Measurements from ENCODE around the gene ELOF1.
"Not testable (repeated sequence)": the region's sequence is repeated elsewhere in the genome, so short reads cannot be mapped to it uniquely, and the experiment has no call there.

ELOF1 gene

DNA sequence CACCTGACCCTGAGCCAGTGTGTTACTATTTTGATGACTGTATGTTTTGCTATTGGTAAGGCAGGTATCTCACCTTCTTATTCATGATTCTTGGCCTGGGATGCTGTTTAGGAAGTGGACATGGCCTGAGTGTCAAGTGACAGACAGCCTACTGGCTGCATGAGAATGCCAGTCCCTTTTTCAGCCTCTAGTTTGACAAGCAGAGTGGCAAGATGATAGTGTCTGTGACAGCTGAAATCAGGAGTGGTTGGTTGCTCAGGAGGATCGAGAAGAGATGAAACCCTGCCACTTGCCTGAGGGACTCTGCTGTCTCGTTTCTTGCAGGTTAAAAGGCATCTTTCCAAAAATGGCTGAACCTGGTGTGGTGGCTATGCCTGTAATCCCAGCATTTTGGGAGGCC is 7.1 kb upstream of the ELOF1 start:
- DNase-seq, result no peak

DNA sequence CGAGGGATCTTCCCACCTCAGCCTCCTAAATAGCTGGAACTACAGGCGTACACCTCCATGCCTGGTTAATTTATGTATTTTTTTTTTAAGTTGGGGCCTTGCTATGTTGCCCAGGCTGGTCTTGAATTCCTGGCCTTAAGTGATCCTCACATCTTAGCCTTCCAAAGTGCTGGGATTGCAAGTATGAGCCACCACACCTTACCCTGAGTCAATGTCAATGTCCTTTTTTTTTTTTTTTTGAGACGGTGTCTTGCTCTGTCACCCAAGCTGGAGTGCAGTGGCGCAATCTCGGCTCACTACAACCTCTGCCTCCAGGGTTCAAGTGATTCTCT is 6.6 kb upstream of the ELOF1 start:
- DNase-seq, result not testable (repeated sequence)

DNA sequence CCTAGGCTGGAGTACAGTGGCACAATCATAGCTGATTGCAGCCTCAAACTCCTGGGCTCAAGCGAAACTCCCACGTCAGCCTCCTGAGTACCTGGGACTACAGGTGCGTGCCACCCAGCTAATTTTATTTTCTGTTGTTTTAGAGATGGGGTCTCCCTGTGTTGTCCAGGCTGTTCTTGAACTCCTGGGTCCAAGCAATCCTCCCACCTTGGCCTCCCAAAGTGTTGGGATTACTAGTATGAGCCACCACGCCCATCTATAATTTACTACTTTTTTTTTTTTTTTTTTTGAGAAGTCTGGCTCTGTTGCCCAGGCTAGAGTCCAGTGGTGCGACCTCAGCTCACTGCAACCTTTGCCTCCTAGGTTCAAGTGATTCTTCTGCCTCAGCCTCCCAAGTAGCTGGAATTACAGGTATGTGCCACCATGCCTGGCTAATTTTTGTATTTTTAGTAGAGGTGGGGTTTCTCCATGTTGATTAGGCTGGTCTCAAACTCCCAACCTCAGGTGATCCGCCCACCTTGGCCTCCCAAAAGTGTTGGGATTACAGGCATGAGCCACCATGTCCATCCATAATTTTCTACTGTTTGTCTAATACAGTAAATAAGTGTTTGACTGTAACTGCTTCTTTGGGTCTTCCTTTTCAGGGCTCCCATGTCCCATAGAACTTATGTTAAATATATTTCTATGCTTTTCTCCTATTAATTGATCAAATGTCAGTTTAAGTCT is 5.2 kb upstream of the ELOF1 start:
- DNase-seq, result not testable (repeated sequence)

DNA sequence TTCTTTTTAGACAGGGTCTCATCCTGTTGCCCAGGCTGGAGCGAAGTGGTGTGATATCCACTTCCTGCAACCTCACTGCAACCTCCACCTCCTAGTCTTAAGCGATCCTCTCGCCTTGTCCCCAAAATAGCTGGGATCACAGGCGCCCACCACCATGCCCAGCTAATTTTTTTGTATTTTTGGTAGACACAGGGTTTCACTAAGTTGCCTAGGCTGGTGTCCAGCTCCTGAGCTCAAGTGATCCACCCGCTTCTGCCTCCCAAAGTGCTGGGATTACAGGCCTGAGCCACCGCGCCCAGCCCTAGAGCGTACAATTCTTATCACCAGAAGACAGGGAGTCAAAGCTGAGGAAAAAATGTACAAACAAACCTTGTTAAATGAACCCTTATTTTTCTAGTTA is 4.5 kb upstream of the ELOF1 start:
- no peak for DNase-seq

DNA sequence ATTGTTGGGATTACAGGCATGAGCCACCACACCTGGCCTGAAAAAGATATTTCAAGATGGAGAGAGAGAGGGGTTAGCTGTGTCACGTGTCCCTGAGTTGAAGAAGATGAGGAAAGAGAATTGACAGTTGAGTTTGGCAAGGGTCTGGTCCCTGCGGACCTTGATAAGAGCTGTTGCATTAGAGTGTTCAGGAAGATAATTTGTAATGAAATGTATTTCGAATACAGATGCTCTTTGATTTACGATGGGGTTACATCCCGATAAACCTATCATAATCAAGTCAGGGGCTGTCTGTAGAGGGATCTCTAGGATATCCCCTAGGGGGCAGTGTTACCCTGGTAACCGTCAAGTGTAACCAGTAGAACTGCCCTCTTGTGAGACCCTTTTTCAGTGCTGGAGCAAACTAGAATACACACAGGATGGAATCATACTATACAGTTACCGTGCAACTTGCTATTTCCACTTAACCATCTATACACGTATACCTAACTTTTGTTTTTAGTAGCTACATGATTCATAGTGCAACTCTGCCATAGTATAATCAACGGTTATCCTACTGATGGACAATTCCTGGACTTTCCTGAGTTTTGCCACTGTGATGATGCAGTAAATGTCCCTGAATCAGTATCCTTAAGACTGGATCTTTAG is 1.5 kb upstream of the ELOF1 start:
- peak; percentile 44 to 63 for DNase-seq

DNA sequence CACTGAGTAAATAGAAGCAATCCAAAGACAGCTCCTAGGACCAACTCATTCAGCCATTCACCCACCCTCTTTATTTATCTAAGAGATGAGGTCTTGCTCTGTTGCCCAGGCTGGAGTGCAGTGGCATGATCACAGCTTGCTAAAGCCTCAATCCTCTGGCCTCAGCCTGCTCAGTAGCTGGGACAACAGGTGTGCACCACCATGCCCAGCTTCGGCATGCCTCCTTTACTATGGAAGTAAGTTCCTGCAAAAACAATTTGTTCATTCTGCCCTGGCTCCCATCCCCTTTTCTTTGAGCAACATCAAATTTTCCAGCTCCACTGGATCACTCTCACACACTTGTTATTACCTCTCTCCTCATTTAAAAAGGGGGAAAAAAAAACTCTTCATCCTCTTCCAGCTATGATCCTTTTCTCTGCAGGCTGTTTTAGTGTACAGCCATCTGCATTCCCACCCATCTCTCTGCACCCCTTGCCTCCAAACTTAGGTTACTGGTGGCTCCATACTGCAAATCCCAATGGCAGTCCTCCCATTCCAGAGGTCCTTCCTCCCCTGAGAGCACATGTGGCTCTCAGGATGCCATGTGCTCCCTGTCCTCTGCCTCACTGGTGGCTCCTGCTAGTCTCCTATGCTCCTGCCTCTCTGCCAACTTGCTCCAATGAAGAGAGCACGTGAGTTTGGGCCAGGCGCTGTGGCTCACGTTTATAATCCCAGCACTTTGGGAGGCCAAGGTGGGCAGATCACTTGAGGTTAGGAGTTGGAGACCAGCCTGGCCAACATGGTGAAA is 2.2 kb downstream of the ELOF1 start:
- no peak for DNase-seq

DNA sequence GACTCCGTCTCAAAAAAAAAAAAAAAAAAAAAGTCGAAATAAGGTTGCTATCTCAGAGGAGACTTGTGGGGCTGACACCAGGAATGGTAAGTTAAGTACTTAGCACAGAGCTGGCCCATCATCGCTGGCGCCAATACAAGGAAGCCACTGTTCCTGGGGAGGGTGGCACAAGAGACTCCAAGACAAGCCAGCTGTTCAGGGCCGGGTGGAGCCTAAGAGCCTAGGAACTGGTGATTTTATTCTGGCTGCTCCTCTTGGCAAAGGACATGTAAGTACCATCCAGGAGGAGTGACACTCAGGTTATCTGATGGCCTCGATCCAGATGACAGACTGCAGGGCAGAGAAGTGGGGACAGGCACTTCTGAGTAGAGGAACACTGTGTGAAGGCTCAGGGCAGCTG is 3.8 kb downstream of the ELOF1 start:
- no peak for DNase-seq

DNA sequence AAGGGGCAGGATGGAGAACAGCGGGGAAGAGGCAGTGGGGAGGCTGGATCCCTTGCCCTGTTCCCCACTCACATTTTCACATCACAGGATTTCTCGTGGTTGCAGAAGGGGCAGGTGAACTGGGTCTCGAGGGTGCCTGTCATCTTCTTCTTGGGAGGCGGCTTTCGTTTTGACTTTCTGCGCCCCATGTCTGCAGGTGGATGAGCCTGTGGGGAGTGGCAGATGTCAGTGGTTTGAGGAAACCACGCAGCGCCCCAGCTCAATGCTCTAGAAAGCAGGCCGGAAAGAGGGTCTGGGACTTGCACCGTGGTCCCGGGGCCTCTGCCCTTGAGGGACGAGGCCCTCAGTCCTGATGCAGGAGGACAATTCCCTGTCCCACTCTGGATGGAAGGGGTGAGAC is 4.9 kb downstream of the ELOF1 start:
- no peak for DNase-seq

DNA sequence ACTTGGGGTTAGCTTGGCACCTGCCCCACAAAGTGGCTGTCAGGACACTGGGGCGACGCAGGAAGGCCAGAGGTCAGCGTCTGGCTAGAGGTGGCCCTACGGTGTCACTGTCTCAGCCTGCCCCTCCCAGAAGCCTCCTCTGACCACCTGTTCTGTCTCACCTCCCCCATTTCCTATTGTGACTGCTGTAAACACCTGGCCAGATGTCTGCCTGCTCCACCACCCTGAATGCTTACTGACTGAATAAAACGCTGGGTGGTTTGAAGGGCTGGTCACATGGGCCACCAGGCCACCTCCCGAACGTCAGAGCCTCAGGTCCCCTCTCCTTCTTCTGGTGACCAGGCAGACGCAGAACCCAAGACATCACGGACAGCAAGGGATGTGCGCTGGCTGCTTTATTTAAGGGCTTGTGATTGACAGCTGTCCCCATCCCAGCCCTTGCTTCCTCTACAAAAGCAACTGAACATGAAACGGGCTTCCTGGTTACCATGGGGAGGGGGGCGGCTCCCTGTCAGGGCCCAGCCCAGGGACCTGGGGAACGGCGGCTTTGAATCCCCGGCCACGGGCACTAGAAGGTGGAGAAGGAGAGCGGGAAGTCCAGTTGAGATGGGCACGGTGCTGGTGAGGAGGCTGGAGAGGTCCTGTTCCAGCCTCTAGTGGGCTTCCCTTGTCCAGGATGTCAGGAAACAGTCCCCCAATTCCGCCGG is 6.2 kb downstream of the ELOF1 start:
- no peak for DNase-seq

DNA sequence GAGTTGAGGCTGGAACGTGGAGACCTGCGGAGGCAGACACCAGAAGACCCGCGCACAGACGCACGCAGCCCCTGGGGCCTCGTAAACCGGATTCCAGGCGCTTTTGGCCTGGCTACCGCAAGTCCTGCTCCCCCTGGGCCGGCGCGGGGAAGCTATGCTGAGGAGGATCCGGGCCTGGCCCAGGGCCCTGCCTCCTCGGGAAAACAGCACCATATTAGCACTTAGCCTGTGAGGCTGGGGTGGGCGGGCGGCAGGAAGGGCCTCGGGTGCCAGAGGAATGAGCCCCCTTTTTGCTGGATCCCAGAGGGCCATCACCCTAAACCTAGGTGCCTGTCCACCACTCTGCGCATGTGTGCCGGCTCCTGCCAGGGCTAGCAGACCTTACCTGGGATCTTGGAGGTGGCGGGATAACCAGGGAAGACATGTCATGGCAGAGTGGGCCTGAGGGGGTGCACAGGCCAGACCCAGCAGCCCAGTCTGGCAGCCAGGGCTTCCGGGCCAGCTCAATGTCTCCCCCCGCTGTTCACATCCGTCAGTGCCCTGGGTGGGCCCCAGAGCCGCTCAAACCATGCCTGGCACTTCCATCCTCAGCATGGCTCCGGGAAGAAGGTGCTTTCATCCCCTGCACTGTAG is 7.3 kb downstream of the ELOF1 start:
- peak in 1 of 2 experiments; percentile 25 for DNase-seq

DNA sequence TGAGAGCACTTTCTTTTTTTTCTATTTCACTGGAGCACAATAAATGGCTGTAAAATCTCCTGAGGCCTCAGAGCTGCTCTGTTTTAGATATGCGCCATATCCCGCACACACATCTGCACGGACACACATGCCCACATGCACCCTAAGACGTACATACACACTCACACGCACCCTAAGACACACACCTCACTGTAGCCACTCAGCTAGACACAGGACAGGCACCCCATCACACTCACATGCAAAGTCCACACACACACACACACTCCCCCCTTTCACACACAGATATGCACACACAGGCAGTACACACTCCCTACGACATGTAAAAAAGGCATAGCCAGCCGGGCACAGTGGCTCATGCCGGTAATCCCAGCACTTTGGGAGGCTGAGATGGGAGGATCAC is 8.8 kb downstream of the ELOF1 start:
- DNase-seq, result no peak

DNA sequence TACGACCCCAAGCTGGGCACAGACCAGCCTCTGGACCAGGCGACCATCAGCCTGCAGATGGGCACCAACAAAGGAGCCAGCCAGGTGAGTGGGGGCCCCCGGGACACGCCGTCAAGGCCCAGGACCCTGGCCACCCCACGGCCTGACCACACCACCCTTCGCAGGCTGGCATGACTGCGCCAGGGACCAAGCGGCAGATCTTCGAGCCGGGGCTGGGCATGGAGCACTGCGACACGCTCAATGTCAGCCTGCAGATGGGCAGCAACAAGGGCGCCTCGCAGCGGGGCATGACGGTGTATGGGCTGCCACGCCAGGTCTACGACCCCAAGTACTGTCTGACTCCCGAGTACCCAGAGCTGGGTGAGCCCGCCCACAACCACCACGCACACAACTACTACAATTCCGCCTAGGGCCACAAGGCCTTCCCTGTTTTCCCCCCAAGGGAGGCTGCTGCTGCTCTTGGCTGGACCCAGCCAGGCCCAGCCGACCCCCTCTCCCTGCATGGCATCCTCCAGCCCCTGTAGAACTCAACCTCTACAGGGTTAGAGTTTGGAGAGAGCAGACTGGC is 9.6 kb downstream of the ELOF1 start:
- DNase-seq, result no peak

DNA sequence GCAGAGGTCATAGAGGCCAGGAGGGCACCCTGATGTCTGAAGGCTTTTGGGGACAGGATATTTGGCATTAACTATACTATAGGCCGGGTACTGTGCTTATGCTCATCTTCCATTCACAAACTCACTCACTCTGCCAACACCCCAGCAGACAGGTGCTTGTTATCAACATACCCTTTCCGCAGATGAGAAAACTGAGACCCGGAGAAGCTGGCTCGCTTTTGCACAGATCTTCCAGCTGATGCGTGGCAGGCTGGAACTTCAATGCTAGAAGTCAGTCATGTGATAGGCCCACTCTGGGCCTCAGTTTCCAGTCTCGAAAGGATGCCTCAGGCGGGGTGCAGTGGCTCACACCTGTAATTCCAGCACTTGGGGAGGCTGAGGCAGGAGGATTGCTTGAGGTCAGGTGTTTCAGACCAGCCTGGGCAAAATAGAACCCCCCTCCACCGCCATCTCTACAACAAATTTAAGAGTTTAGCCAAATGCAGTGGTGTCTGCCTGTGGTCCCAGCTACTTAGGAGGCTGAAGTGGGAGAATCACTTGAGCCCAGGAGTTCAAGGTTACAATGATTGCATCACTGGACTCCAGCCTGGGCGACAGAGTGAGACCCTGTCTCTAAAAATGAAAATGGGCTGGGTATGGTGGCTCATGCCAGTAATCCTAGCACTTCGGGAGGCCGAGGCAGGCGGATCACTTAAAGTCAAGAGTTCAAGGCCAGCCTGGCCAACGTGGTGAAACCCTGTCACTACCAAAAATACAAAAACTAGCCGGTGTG is 10.9 kb downstream of the ELOF1 start:
- DNase-seq, result no peak

DNA sequence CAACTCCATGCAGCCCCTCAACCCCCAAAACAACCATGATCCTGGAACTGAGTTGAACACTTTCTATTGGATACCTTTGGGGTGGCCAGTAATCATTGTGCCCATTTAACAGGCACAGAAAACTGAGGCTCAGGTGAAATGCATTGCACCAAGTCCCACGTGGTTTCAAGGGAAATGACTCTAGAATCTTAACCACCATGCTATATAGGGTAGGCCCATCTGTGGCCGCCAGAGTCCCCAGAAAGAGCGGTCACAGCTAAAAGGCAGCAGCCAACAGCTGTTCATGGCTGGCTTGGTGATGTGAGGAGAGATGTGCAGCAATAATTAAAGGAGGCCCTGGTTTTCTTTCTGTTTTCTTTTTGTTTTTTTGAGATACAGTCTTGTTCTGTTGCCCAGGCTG is 17.8 kb downstream of the ELOF1 start:
- no peak for DNase-seq

DNA sequence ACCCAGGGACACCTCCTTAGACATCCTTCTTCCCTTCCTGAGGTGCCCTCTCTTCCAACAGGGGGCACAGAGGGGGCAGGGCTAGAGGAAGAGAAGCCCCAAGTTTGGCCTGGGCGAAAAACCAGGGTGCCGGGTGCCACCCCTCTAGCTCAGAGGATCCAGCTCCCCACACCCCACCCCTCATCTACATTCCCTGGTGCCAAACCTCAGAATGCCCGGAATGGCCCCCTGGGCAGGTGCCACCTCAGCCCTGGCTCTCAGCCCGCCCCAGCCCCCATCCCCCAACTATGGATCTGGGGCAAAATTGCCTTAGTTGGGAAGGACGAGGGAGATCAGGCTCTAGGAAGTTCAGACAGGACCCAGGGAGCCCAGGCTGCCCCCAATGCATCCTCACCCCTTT is 18.4 kb downstream of the ELOF1 start:
- DNase-seq, result no peak

DNA sequence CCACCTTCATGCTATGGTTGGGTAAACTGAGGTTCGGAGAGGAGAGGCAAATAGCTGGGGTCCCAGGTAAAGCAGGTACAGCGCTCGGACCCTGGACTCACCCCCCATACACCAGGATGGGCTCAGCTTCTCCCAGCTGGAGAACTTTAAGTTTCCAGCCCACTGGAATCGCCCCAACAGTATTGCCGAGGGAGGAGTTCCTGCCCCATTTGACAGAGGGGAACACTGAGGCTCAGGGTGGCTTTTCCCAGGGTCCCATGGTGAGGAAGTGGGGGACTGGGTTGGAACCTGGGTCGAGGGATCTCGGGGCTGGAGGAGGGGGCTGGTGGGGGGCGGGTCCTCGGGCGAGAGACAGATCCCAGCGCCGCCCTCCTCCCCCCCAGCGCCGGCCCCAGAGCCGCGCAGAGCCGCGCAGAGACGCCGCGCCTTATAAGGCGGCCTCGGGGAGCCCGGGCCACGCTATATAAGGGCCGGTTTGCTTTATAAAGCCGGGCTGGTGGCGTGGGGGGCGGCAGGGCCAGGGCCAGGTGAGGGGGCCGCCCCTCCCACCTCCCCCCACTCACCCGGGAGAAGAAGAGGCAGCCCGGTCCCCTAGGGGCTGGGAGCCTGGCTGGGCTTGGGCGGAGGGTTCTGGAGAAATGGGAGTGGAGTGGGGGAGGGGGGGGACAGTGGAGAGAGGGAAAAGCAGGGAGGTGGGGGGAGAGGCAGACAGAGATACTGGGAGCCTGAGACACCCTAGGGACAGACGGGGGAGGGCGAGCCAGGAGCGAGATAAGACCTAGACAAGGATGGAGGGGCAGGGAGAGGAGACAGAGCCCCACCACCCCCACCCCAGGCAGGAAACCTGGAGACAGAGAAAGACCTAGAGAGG is 19.3 kb downstream of the ELOF1 start:
- no peak for DNase-seq

DNA sequence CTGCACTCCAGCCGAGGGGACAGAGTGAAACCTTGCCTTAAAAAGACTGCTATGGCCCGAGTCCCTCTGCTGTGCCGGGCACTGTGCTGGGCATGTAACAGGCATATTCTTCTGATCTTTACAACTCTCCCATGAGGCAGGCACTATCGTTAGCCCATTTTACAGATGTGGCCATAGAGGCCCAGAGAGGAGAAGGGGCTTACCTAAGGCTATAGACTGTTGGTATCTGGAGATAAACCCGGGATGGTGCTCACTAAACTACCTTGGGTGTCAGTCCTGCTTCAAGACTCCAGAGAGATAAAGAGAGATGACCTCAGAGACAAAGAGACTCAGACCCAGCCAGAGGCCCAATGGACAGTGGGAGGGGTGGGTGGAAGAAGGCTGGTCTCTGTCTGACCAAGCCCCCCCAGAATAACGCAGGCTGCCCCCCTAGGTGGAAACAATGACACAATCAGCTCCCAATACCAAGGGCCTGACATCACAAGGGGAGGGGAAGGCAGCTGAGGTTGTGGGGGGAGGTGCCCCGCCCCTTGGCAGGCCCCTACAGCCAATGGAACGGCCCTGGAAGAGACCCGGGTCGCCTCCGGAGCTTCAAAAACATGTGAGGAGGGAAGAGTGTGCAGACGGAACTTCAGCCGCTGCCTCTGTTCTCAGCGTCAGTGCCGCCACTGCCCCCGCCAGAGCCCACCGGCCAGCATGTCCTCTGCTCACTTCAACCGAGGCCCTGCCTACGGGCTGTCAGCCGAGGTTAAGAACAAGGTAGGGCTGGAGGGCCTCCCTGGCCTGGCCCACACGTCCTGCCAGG is 20.6 kb downstream of the ELOF1 start, which contains the start of gene CNN1:
Gene CNN1 (plus strand): TSS at position 620 of the 805 bp plus-strand sequence. CDS start 77 bp downstream, at position 697.
- no peak for DNase-seq

DNA sequence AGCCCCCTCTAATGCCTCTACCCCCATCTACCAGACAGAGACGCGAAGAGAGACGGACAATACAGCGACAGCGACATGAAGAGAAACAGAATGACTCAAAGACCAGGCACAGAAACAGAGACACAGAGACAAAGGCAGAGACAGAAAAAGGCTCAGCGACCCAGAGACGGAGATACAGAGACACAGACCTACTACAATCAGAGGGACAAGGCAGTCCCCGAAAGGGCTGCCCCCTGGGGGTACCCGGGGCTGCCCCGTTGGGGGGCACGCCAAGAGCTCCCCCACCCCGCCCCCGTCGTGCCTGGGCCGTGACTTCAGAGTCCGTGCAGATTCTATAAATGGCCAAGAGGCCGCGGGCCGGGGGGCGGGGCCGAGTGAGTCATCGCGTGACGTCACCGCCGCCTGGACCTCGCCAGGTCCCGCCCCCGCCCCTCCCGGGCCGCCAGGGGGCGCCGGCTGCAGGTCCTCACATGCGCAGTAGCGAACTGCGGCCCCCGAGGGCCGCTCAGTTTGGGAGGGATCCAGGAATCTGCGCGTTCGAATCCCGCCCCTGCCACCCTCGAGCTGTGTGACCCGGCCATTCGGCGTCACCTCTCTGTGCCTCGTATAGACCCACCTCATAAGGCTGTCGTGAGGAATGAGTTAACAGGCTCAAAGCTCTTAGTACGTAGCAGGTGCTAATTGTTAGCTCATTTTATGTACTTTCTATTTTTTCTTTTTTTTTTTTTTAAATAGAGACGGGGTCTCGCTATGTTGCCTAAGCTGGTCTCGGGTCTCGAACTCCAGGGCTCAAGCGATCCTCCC is 23.0 kb downstream of the ELOF1 start:
- peak; percentile 44 to 68 for DNase-seq

DNA sequence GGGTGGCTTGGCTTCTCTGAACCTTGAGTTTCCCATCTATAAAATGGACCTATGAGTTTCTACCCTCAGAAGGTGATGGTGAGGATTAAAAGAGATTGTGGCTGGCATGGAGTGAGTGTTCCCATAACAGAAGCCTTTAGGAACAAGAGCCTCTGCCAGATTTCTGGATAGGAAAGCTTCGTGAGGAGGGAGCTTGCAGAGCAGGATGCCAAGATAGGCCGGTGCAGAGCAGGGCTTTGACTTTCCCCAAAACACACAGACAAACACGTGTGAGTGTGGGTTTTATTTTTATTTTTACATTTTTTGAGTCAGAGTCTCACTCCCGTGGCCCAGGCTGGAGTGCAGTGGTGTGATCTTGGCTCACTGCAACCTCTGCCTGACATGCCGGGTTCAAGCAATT is 24.1 kb downstream of the ELOF1 start:
- no peak for DNase-seq

All from SW 1271 (cell line).